Measurements from ENCODE around the gene SPTY2D1.

DNA sequence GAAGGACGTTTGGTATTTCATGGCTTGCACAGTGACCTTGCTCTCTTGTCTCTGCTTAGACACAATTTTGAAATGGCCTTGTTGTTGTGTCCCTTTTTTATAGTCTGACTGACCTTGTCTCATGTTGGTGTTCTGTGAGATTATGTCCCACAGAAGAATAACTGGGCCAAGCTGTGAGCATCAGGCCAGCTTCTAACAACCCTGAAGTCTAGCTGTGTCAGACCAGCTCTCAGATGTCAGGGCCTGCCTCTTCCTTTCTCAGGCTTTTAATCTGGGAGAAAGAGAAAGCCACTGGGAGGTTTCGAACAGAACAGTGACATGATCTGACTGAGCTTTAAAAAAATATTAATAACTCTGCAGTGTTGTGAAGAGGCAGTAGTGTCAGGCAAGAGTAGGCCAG lies 43.6 kb downstream of the SPTY2D1 start:
- no peak for TF ChIP-seq RAD21 (IDR thresholded peaks at IDR 0.05; ENCODE audit: low read length)
- TF ChIP-seq, protein P1, sequence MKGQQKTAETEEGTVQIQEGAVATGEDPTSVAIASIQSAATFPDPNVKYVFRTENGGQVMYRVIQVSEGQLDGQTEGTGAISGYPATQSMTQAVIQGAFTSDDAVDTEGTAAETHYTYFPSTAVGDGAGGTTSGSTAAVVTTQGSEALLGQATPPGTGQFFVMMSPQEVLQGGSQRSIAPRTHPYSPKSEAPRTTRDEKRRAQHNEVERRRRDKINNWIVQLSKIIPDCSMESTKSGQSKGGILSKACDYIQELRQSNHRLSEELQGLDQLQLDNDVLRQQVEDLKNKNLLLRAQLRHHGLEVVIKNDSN (IDR thresholded peaks at IDR 0.05; ENCODE audit: borderline replicate concordance, low read depth): no peak

All from SK-N-SH (cell line).